ENCODE measurements around the gene MNX1. TPM values are rescaled to one million over a fixed set of nuclear protein-coding genes. Genes with fewer than 3 reads are reported as not detected.

Gene MNX1
- total RNA-seq, 2 experiments from 2014 or later: not detected

- CTCF ChIA-PET: interaction anchor here (0.6 kb wide), 1 partner anchor 60 kb away, joined by 3 read pairs; the partner anchor contains the start of gene NOM1
- no peak overlapping the region for H3K27ac Mint-ChIP-seq
- peak overlapping the region; percentile 39 for H3K4me3 Mint-ChIP-seq
- POLR2A ChIA-PET: no interaction called here
- intact Hi-C loops (cut with micrococcal nuclease): loop anchor here (5.0 to 10.0 kb wide), 2 partner anchors 1552 to 1634 kb away; partner anchors contain the start of gene EN2
- no peaks in the 10 kb centered on the region for H3K36me3 Mint-ChIP-seq
- H3K4me1 Mint-ChIP-seq (ENCODE audit: low read depth): peaks cover 22% of the 10 kb centered on the region
- no peaks in the 10 kb centered on the region for H3K9me3 Mint-ChIP-seq
- no peak for DNase-seq
- peaks cover 73% of the 10 kb centered on the region for H3K27me3 Mint-ChIP-seq
These were observed 1.2 kb downstream of the MNX1 start for GRCh38 chr7:157009170-157009777.

- peaks cover 72% of the 10 kb centered on the region for H3K27me3 Mint-ChIP-seq
- H3K9me3 Mint-ChIP-seq: no peaks in the 10 kb centered on the region
- no peaks in the 10 kb centered on the region for H3K36me3 Mint-ChIP-seq
- H3K4me1 Mint-ChIP-seq (ENCODE audit: low read depth): peaks cover 28% of the 10 kb centered on the region
- POLR2A ChIA-PET: no interaction called here
- CTCF ChIA-PET: interaction anchor here (0.6 kb wide), 1 partner anchor 59 kb away, joined by 3 read pairs; the partner anchor contains the start of gene NOM1
- intact Hi-C loops (cut with micrococcal nuclease): loop anchor here (5.0 to 10.0 kb wide), 2 partner anchors 1551 to 1634 kb away; partner anchors contain the start of gene EN2
- H3K4me3 Mint-ChIP-seq: no peak overlapping the region
- no peak overlapping the region for H3K27ac Mint-ChIP-seq
- no peak for DNase-seq
These were observed 2.0 kb downstream of the MNX1 start for GRCh38 chr7:157008206-157009169.

- H3K27ac Mint-ChIP-seq: no peak overlapping the region
- ChIA-PET CTCF (no interaction called here), POLR2A (no interaction called here)
- H3K4me1 Mint-ChIP-seq (ENCODE audit: low read depth): peaks cover 28% of the 10 kb centered on the region
- no peak for DNase-seq
- intact Hi-C loops (cut with micrococcal nuclease): loop anchor here (5.0 to 10.0 kb wide), 2 partner anchors 1550 to 1633 kb away; partner anchors contain the start of gene EN2
- no peaks in the 10 kb centered on the region for H3K9me3 Mint-ChIP-seq
- H3K27me3 Mint-ChIP-seq: peaks cover 63% of the 10 kb centered on the region
- no peaks in the 10 kb centered on the region for H3K36me3 Mint-ChIP-seq
- H3K4me3 Mint-ChIP-seq: no peak overlapping the region
These were observed 2.9 kb downstream of the MNX1 start for GRCh38 chr7:157007470-157008066.

GRCh38 chr7:157006829-157007469, 3.5 kb downstream of the MNX1 start:
- no peak for DNase-seq
- ChIA-PET POLR2A (no interaction called here), CTCF (no interaction called here)
- Mint-ChIP-seq H3K27me3 (peaks cover 64% of the 10 kb centered on the region), H3K9me3 (no peaks in the 10 kb centered on the region), H3K36me3 (no peaks in the 10 kb centered on the region), H3K4me3 (no peak overlapping the region), H3K27ac (no peak overlapping the region), H3K4me1 (ENCODE audit: low read depth) (peaks cover 30% of the 10 kb centered on the region)
- intact Hi-C loops (cut with micrococcal nuclease): loop anchor here (5.0 to 10.0 kb wide), 2 partner anchors 1550 to 1632 kb away; partner anchors contain the start of gene EN2

GRCh38 chr7:157006205-157006747, 4.2 kb downstream of the MNX1 start:
- Mint-ChIP-seq H3K27ac (no peak overlapping the region), H3K9me3 (no peaks in the 10 kb centered on the region), H3K36me3 (no peaks in the 10 kb centered on the region), H3K4me3 (no peak overlapping the region), H3K4me1 (ENCODE audit: low read depth) (peaks cover 28% of the 10 kb centered on the region), H3K27me3 (peaks cover 62% of the 10 kb centered on the region)
- no peak for DNase-seq
- CTCF ChIA-PET: interaction anchor here (0.6 to 0.9 kb wide), 2 partner anchors 56 to 113 kb away, joined by 3 read pairs; partner anchors contain the start of gene LMBR1
- intact Hi-C loops (cut with micrococcal nuclease): loop anchor here (5.0 to 10.0 kb wide), 2 partner anchors 1549 to 1631 kb away; partner anchors contain the start of gene EN2
- POLR2A ChIA-PET: no interaction called here

- DNase-seq: no peak
- Mint-ChIP-seq H3K4me1 (ENCODE audit: low read depth) (peaks cover 34% of the 10 kb centered on the region), H3K27me3 (peaks cover 65% of the 10 kb centered on the region), H3K4me3 (no peak overlapping the region), H3K27ac (no peak overlapping the region), H3K36me3 (no peaks in the 10 kb centered on the region), H3K9me3 (no peaks in the 10 kb centered on the region)
- ChIA-PET POLR2A (no interaction called here), CTCF (interaction anchor here (0.9 kb wide), 1 partner anchor 112 kb away, joined by 3 read pairs; the partner anchor contains the start of gene LMBR1)
- intact Hi-C loops (cut with micrococcal nuclease): loop anchor here (5.0 to 10.0 kb wide), 2 partner anchors 1548 to 1631 kb away; partner anchors contain the start of gene EN2
These were observed 4.8 kb downstream of the MNX1 start for GRCh38 chr7:157005456-157006204.

- intact Hi-C loops (cut with micrococcal nuclease): loop anchor here (5.0 to 10.0 kb wide), 2 partner anchors 1547 to 1630 kb away; partner anchors contain the start of gene EN2
- POLR2A ChIA-PET: no interaction called here
- H3K4me1 Mint-ChIP-seq (ENCODE audit: low read depth): peaks cover 37% of the 10 kb centered on the region
- no peak overlapping the region for H3K4me3 Mint-ChIP-seq
- peaks cover 68% of the 10 kb centered on the region for H3K27me3 Mint-ChIP-seq
- no peaks in the 10 kb centered on the region for H3K36me3 Mint-ChIP-seq
- no peak overlapping the region for H3K27ac Mint-ChIP-seq
- CTCF ChIA-PET: no interaction called here
- DNase-seq: no peak
- no peaks in the 10 kb centered on the region for H3K9me3 Mint-ChIP-seq
These were observed 5.7 kb downstream of the MNX1 start for GRCh38 chr7:157004521-157005455.

- Mint-ChIP-seq H3K36me3 (no peaks in the 10 kb centered on the region), H3K4me1 (ENCODE audit: low read depth) (peaks cover 31% of the 10 kb centered on the region), H3K4me3 (no peak overlapping the region), H3K27me3 (peaks cover 65% of the 10 kb centered on the region), H3K9me3 (no peaks in the 10 kb centered on the region), H3K27ac (no peak overlapping the region)
- DNase-seq: no peak
- CTCF ChIA-PET: no interaction called here
- POLR2A ChIA-PET: no interaction called here
- intact Hi-C loops (cut with micrococcal nuclease): loop anchor here (2.0 to 10.0 kb wide), 2 partner anchors 13 to 1629 kb away; no protein-coding TSS in a partner anchor
These were observed 6.5 kb downstream of the MNX1 start for GRCh38 chr7:157003756-157004520.

- CTCF ChIA-PET: no interaction called here
These were observed 7.1 kb downstream of the MNX1 start for GRCh38 chr7:157003445-157003755.

More at GRCh38 chr7:157003445-157003755, 7.1 kb downstream of the MNX1 start:
- intact Hi-C loops (cut with micrococcal nuclease): loop anchor here (2.0 to 10.0 kb wide), 2 partner anchors 13 to 1629 kb away; no protein-coding TSS in a partner anchor
- Mint-ChIP-seq H3K36me3 (no peaks in the 10 kb centered on the region), H3K9me3 (no peaks in the 10 kb centered on the region), H3K27me3 (peaks cover 64% of the 10 kb centered on the region), H3K4me1 (ENCODE audit: low read depth) (peaks cover 31% of the 10 kb centered on the region), H3K27ac (no peak overlapping the region), H3K4me3 (no peak overlapping the region)
- DNase-seq: no peak
- POLR2A ChIA-PET: no interaction called here
